ENCODE data around the gene CHD5.
A peak's percentile ranks its signal among the peaks of the same experiment; 100 is the strongest.
"Not testable (repeated sequence)": the region's sequence is repeated elsewhere in the genome, so short reads cannot be mapped to it uniquely, and the experiment has no call there.

CHD5 gene

GRCh38 chr1:6220236-6220635, 40.1 kb upstream of the CHD5 start:
- TF ChIP-seq CTCF (IDR thresholded peaks at IDR 0.05; ENCODE audit: borderline replicate concordance, control extremely low read depth, extremely low read depth, insufficient read depth, missing control alignments): no peak
- in situ Hi-C loops (cut with MboI; ENCODE audit: low sequenced_read_pairs, unreplicated experiment): no loop called here
- DNase-seq (ENCODE audit: low spot score): no peak

- in situ Hi-C loops (cut with MboI; ENCODE audit: low sequenced_read_pairs, unreplicated experiment): not testable (repeated sequence)
These were observed 39.5 kb upstream of the CHD5 start for GRCh38 chr1:6219641-6220040.

GRCh38 chr1:6218375-6219164, 38.4 kb upstream of the CHD5 start:
- no peak for TF ChIP-seq CTCF (IDR thresholded peaks at IDR 0.05; ENCODE audit: borderline replicate concordance, control extremely low read depth, extremely low read depth, insufficient read depth, missing control alignments)
- DNase-seq (ENCODE audit: low spot score): no peak
- in situ Hi-C loops (cut with MboI; ENCODE audit: low sequenced_read_pairs, unreplicated experiment): no loop called here

More at GRCh38 chr1:6219641-6220040, 39.5 kb upstream of the CHD5 start:
- not testable (repeated sequence) for DNase-seq (ENCODE audit: low spot score)

- DNase-seq (ENCODE audit: low spot score): peak; percentile 68
- in situ Hi-C loops (cut with MboI; ENCODE audit: low sequenced_read_pairs, unreplicated experiment): no loop called here
- TF ChIP-seq CTCF (IDR thresholded peaks at IDR 0.05; ENCODE audit: borderline replicate concordance, control extremely low read depth, extremely low read depth, insufficient read depth, missing control alignments): no peak
These were observed 32.3 kb upstream of the CHD5 start for GRCh38 chr1:6212193-6212959.

DNA sequence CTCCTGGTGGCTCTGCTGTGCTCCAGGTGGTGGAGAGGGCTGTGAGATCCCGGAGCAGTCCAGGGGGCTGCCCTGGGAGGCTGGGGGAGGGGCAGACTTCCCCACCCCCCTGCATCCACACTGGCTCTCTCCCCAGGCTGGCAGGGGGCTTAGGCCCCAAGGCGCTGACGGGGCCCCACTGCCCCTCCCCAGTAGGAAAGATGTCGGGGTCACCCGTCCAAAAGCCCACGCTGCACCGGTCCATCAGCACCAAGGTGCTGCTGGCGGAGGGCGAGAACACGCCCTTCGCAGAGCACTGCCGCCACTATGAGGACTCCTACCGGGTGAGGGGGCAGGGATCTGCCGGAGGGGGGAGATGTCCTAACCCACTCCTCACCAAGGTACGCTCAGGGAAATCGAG, 31.6 kb upstream of the CHD5 start:
- TF ChIP-seq CTCF (IDR thresholded peaks at IDR 0.05; ENCODE audit: borderline replicate concordance, control extremely low read depth, extremely low read depth, insufficient read depth, missing control alignments): no peak
- in situ Hi-C loops (cut with MboI; ENCODE audit: low sequenced_read_pairs, unreplicated experiment): no loop called here
- no peak for DNase-seq (ENCODE audit: low spot score)

DNA sequence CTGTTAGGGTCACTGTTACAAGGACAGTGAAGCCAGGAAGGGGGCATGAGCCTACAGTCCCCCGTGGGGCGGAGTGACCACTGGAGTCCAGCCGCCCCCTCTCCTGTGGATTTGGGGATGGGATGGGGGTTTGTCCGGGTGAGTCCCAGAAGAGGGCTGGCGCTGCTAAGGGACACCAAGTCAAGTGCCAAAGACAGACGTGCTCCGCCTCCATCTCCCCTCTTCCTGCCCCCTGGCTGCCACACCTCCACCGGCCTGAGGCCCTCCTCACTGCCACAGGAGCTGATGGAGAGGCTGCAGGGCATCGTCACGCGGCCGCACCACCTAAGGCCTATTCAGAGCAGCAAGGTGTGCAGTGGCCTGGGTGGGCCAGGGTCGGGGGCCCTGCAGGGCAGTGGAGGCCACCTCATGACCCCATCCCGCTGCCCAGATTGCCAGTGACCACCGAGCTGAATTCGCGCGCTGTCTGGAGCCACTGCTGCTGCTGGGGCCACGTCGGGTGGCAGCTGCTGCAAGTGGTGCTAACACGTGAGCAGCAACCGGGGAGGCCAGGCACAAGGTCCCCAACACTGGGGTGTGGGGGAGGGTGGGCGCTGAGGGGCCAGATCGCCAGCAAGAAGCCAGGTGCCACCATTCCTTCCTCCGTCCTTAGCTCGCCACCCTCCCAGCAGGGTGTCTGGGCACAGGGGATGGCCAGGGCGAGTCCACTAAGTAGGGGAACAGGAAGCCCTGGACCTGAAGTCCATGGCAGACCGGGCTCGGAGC, 30.7 kb upstream of the CHD5 start:
- no peak for TF ChIP-seq CTCF (IDR thresholded peaks at IDR 0.05; ENCODE audit: borderline replicate concordance, control extremely low read depth, extremely low read depth, insufficient read depth, missing control alignments)
- in situ Hi-C loops (cut with MboI; ENCODE audit: low sequenced_read_pairs, unreplicated experiment): no loop called here
- no peak for DNase-seq (ENCODE audit: low spot score)
